HG03342 (cell line): ENCODE measurements around the gene SRSF7.
A peak's percentile ranks its signal among the peaks of the same experiment; 100 is the strongest.
"Not testable (repeated sequence)": the region's sequence is repeated elsewhere in the genome, so short reads cannot be mapped to it uniquely, and the experiment has no call there.

ENCODE experiments used
- ATAC-seq: cut with Tn5 transposase; IDR thresholded peaks from one replicate; pipeline ENCODE4 v1.9.1; 2021; ENCODE audit warnings: mild to moderate bottlenecking, moderate library complexity; ENCODE audit not compliant: unreplicated experiment

The SRSF7 gene

GRCh38 chr2:38754506-38754905 is 3.3 kb upstream of the SRSF7 start:
- no peak for ATAC-seq

DNA sequence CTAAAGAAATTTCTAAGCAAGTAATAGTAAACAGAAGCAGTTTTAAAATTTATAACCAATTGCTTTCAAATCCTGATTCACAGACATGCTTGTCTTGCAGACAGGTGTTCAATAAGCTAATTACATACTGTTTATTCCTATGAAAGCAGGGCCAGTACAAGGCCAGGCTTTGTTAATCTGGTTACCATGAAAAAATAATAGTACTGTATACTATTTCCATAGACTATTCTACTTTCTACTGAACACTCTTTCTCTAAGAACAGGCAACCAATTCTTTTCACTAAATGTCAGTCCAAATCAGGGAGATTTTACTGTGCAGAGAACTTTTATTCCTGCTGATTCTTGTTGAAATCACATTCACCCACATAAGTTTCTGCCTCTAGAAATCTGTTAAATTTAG is 2.9 kb upstream of the SRSF7 start:
- no peak for ATAC-seq

GRCh38 chr2:38751596-38752410 is 642 bp upstream of the SRSF7 start:
- peak; percentile 23 for ATAC-seq

DNA sequence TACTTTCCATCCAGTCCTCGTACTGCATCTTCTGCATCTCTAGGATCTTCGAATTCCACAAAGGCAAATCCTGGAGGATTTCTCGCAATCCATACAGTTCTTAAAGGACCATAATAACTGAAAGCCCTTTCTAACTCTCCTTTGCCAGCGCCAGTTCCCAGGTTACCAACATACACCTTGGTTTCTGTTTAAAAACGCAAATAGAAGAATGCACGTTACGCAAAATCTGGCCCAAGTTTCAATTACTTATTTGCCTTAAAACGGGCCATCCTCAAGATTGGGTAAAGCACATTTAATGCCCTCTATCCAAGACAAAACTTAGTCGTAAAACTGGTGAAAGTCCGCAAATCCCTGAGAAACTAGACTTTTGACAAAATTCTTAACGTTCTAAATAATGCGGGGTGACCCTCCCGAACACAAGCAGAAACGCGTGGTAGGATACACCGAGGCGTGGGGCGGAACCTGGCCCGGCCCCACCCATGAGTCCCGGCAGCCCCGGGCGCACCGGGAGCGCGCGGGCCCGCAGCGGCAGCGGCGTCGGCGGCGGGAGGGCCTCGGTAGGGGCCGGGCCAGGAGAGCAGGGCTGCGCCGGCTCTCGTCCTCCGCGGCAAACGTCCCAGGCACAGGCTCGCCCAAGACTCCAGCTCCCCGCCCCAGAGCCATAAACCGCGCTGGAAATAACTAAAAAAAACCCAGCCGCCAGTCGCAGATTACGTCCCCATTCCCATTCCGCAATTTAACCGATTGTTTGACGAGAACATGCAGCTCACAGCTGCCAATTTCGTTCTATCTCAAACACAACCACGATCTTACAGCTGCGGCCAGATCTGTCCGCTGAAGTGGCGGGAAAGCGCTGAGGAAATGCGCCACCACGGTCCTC is 910 bp downstream of the SRSF7 start:
- ATAC-seq: peak; percentile 32

DNA sequence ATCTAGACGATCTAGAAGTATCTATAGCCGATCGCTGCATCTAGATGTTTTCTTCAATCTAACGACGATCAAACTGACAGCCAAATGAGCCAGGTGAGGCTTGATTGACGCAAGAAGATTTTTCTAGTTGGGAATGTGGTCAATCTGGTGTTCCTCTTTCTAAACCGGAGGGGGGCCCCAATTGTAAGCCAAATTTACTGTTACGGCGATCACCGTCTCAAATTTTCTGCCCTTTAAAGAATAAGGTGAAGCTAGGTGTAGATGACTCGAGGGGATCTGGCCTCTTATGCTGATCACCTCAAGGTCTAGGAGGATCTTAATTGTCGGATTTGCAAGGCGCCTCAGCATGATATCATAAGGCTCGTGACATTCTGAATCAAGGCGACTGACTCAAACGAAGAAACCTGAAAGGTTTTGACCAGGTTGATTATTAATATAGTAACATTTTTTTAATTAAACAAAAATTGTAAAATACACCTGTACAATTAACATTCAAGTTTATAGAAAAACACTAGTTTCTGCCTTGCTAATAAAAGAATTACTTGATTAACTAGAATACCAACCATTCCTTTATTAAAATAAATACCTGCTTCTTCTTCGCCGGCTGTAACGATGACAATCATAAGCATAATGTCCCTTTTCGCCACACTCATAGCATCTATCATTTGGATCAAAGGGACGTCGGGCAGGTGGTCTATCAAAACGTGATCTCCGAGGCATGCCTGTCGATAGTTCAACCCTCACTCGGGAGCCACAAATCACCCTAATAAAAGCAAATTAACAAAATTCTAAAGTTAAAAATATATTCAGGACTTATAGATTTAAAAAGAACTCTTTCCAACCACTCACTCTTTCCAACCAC is 2.0 kb downstream of the SRSF7 start:
- no peak for ATAC-seq

GRCh38 chr2:38748391-38748790 is 2.8 kb downstream of the SRSF7 start:
- ATAC-seq: no peak

- no peak for ATAC-seq
Observed at GRCh38 chr2:38747819-38748218, 3.3 kb downstream of the SRSF7 start.

GRCh38 chr2:38747007-38747424 is 4.1 kb downstream of the SRSF7 start:
- no peak for ATAC-seq

GRCh38 chr2:38745267-38745666 is 5.9 kb downstream of the SRSF7 start:
- no peak for ATAC-seq

DNA sequence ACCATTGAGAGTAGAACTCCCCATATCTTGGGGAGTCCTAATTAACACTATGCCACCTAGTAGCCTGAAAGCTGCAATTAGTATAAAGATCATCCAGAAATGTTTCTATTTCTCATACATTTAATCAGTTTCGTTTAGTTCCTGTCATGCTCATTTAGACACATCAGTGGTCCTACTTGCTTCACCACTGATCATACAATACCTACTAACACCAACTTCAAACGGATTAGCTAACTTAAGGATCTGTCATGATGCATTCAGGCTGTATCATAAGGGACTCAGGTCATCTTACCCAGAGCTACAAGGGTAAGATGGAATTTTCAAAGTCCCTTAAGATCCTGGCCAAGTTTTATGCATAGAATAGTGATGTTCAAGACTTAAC is 6.8 kb downstream of the SRSF7 start:
- ATAC-seq: no peak

- ATAC-seq: no peak
Observed at GRCh38 chr2:38743672-38744398, 7.3 kb downstream of the SRSF7 start.

GRCh38 chr2:38742797-38743559 is 8.2 kb downstream of the SRSF7 start:
- no peak for ATAC-seq

- no peak for ATAC-seq
Observed at GRCh38 chr2:38740851-38741731, 10.1 kb downstream of the SRSF7 start.

GRCh38 chr2:38739524-38739923 is 11.6 kb downstream of the SRSF7 start:
- no peak for ATAC-seq

DNA sequence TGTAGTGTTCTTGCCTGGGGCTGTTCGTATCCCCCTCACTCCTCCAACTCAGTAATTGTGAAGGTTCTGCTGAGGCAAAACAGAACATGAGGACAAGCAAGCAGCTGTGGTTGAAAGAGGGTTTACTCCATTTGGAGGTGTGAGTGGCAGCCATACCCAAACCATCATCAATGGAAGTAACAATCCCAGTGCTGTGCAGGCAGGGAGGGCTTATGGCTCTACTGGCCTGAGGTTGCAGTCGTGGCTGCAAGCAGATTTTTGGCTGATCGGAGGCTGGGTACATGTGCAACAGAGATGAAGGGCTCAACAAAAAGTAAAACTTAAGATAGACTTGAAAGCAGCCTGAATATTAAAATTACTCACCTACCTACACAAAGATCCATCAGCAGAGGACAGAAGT is 13.2 kb downstream of the SRSF7 start:
- ATAC-seq: no peak

DNA sequence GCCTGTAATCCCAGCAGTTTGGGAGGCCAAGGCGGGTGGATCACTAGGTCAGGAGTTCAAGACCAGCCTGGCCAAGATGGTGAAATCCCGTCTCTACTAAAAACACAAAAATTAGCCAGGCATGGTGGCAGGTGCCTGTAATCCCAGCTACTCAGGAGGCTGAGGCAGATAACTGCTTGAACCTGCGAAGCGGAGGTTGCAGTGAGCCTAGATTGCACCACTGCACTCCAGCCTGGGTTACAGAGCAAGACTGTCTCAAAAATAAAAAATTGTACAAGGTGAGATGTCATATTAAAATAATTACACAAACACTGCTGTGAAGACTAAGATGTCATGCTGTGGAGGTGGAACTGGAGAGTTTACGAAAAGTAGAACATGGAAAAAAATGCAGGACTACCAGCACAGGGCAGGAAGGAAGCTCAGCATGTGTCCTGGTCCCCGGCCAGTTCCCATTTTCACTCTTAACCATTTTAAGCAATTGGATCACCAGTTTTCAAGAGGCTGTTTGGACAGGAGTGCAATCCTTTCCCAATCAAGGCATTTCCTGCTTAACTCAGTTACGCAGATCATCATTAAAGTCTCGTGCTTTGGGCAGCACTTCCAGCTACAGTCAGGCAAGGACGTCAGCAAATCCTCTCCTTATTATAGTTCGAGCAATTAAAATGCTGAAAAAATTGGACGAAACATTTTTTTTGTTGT is 14.0 kb downstream of the SRSF7 start:
- not testable (repeated sequence) for ATAC-seq

DNA sequence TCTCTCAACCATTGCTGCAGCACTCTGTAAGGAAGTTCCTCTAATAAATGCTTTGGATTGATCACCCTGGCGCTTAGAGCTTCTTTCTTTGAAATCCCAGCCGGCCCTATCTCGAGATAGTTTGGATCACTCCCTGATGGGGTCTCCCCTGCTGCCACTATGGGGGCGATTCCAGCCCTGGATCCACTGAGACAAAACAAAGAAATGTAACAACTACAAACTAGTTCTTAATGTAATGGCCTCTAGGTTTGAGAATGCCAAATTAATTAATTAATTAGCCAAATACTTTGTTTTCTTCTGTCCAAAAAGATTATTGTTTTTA is 15.2 kb downstream of the SRSF7 start:
- ATAC-seq: no peak
